Neural progenitor cell (in vitro differentiated cells): ENCODE measurements around the gene GRIK2. TPM values are rescaled to one million over a fixed set of nuclear protein-coding genes. Genes with fewer than 3 reads are reported as not detected.

Experiments
- DNase-seq: peaks from one replicate; pipeline ENCODE4 v3.0.0-alpha.2; 2016; ENCODE audit warnings: low spot score
- H2AFZ ChIP-seq: fragments of 200-600 bp; sonication (generic); replicated peaks from 2 replicates; pipeline ENCODE4 v1.6.1; 2016; ENCODE audit warnings: antibody characterized with exemption
- H3F3A ChIP-seq: fragments of 200-600 bp; sonication (generic); 2 replicates; pipeline ENCODE4 v1.6.1; 2016; ENCODE audit warnings: antibody characterized with exemption, low read depth
- H3K27ac ChIP-seq: fragments of 200-600 bp; sonication (generic); 2 replicates; pipeline ENCODE4 v1.5.1; 2016; ENCODE audit warnings: mild to moderate bottlenecking
- H3K27me3 ChIP-seq: fragments of 200-600 bp; sonication (generic); 2 replicates; pipeline ENCODE4 v1.6.1; 2016; ENCODE audit warnings: mild to moderate bottlenecking, moderate library complexity
- H3K36me3 ChIP-seq: fragments of 200-600 bp; sonication (generic); 2 replicates; pipeline ENCODE4 v1.5.1; 2016
- H3K4me1 ChIP-seq: fragments of 200-600 bp; sonication (generic); 2 replicates; pipeline ENCODE4 v1.6.1; 2016; ENCODE audit warnings: mixed run types
- H3K4me2 ChIP-seq: fragments of 200-600 bp; sonication (generic); 2 replicates; pipeline ENCODE4 v1.6.1; 2016
- H3K4me3 ChIP-seq: fragments of 200-600 bp; sonication (generic); 2 replicates; pipeline ENCODE4 v1.5.1; 2016
- H3K79me2 ChIP-seq: fragments of 200-600 bp; sonication (generic); 2 replicates; pipeline ENCODE4 v1.6.1; 2016; ENCODE audit warnings: low read depth
- H3K9ac ChIP-seq: fragments of 200-600 bp; sonication (generic); 2 replicates; pipeline ENCODE4 v1.6.1; 2016
- H3K9me3 ChIP-seq: fragments of 200-600 bp; sonication (generic); 2 replicates; pipeline ENCODE4 v1.5.1; 2016; ENCODE audit warnings: low read depth
- H4K20me1 ChIP-seq: fragments of 200-600 bp; sonication (generic); 2 replicates; pipeline ENCODE4 v1.6.1; 2016; ENCODE audit warnings: low read depth
- H3K27ac Mint-ChIP-seq: 3 replicates; pipeline ENCODE4 v1.8.0; 2021; ENCODE audit warnings: mixed read lengths
- H3K27me3 Mint-ChIP-seq: 2 replicates; pipeline ENCODE4 v1.8.0; 2022; ENCODE audit warnings: low read depth, mild to moderate bottlenecking, inconsistent platforms, moderate library complexity, mixed read lengths; ENCODE audit not compliant: insufficient read depth
- H3K36me3 Mint-ChIP-seq: 3 replicates; pipeline ENCODE4 v1.8.0; 2021; ENCODE audit warnings: mixed read lengths
- H3K4me1 Mint-ChIP-seq: 3 replicates; pipeline ENCODE4 v1.8.0; 2021; ENCODE audit warnings: mixed read lengths
- H3K4me3 Mint-ChIP-seq: 3 replicates; pipeline ENCODE4 v1.8.0; 2021; ENCODE audit warnings: mild to moderate bottlenecking, moderate library complexity, mixed read lengths
- H3K9me3 Mint-ChIP-seq: 3 replicates; pipeline ENCODE4 v1.8.0; 2020; ENCODE audit warnings: mixed read lengths
- EZH2 ChIP-seq: fragments of 200-600 bp; sonication (generic); IDR thresholded peaks from 2 replicates; pipeline ENCODE4 v1.6.1; 2017; ENCODE audit warnings: antibody characterized with exemption, mild to moderate bottlenecking, moderate library complexity
- EZH2phosphoT487 ChIP-seq: fragments of 200-600 bp; sonication (generic); IDR thresholded peaks from 2 replicates; pipeline ENCODE4 v1.6.1; 2017; ENCODE audit warnings: antibody characterized with exemption
- total RNA-seq: library from RNA; depleted of rRNA; stranded (reverse); fragments of >200 nt; gene quantifications from 2 replicates; pipeline ENCODE4 v1.2.3, GENCODE V29; 2015; ENCODE audit warnings: low replicate concordance
- TF ChIP-seq, protein P1 (sequence below): fragments of 200-600 bp; sonication (generic); IDR thresholded peaks from 2 replicates; pipeline ENCODE4 v1.5.1; 2017; ENCODE audit warnings: antibody characterized with exemption, mild to moderate bottlenecking

Gene GRIK2
- total RNA-seq, 1 donor from 2014 or later = 0.88 TPM

DNA sequence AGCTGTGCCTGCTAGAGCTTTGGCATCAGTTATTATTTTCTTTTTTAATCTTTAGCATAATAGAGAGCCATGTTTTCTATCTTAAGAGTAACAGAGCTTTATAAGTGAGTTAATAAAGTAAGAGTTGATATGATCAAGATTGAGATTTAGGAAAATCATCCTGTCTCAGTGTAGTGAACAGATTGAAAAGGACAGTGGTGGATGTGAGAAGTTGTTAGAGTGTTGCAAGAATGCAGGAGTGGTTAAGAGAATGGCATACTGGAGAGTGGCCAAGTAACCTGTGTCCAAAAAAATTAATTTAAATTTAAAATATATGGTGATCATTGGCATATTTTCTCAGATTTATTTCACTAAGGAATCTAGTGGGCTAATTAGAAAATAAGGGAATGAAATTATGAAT, 629.3 kb downstream of the GRIK2 start:
- Histone ChIP-seq H3K4me1 (no peaks in the 10 kb centered on the region), H3F3A (no peaks in the 10 kb centered on the region), H3K27ac (no peak overlapping the region), H2AFZ (no peak overlapping the region), H3K27me3 (no peaks in the 10 kb centered on the region), H3K79me2 (no peaks in the 10 kb centered on the region), H3K36me3 (no peaks in the 10 kb centered on the region), H3K9ac (no peak overlapping the region), H4K20me1 (no peaks in the 10 kb centered on the region), H3K4me2 (no peak overlapping the region), H3K4me3 (no peak overlapping the region), H3K9me3 (no peaks in the 10 kb centered on the region)
- H3K9me3 Mint-ChIP-seq = no peaks in the 10 kb centered on the region
- no peaks in the 10 kb centered on the region for H3K27me3 Mint-ChIP-seq
- TF ChIP-seq EZH2 = no peak
- TF ChIP-seq, protein P1, sequence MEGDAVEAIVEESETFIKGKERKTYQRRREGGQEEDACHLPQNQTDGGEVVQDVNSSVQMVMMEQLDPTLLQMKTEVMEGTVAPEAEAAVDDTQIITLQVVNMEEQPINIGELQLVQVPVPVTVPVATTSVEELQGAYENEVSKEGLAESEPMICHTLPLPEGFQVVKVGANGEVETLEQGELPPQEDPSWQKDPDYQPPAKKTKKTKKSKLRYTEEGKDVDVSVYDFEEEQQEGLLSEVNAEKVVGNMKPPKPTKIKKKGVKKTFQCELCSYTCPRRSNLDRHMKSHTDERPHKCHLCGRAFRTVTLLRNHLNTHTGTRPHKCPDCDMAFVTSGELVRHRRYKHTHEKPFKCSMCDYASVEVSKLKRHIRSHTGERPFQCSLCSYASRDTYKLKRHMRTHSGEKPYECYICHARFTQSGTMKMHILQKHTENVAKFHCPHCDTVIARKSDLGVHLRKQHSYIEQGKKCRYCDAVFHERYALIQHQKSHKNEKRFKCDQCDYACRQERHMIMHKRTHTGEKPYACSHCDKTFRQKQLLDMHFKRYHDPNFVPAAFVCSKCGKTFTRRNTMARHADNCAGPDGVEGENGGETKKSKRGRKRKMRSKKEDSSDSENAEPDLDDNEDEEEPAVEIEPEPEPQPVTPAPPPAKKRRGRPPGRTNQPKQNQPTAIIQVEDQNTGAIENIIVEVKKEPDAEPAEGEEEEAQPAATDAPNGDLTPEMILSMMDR = no peak
- no peak for TF ChIP-seq EZH2phosphoT487
- H3K36me3 Mint-ChIP-seq = no peaks in the 10 kb centered on the region
- no peak overlapping the region for H3K4me3 Mint-ChIP-seq
- H3K4me1 Mint-ChIP-seq = no peaks in the 10 kb centered on the region
- DNase-seq = no peak
- H3K27ac Mint-ChIP-seq = no peak overlapping the region

DNA sequence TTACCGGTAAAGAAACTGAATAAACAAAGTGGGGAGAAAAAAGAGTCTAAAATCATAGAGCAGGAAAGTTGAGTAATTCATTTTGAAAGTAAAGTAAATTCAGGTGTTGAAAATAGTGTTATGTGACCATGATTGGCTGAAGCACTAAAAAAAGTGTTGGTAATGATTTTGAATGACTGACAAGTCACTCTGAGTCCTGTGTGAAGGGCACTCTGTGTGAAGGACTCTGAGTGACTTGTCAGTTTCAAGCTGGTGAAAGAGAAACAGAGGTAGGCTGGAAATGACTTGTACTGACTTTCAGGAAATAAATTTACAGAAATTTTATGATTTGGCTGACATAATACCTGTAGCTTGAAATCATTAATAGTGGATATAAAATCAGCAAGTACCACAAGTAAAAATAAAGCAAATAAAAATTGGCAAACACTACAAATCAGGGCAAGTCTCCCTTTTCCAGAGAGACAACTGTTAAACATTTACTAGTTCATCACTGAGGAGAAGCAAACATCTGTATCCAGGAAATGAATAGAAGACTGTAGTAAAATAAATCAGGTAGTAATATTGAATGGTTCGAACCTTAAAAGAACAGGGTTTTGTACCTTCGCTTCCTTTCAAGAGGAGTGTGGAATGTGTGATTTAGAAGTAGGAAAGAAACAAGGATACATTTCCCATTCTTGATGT, 630.6 kb downstream of the GRIK2 start:
- Histone ChIP-seq H2AFZ (no peak overlapping the region), H3K9ac (no peak overlapping the region), H3K4me3 (no peak overlapping the region), H3K4me1 (no peaks in the 10 kb centered on the region), H3K27ac (no peak overlapping the region), H3K4me2 (no peak overlapping the region), H3F3A (no peaks in the 10 kb centered on the region), H3K79me2 (no peaks in the 10 kb centered on the region), H4K20me1 (no peaks in the 10 kb centered on the region), H3K9me3 (no peaks in the 10 kb centered on the region), H3K36me3 (no peaks in the 10 kb centered on the region), H3K27me3 (no peaks in the 10 kb centered on the region)
- H3K36me3 Mint-ChIP-seq = no peaks in the 10 kb centered on the region
- no peaks in the 10 kb centered on the region for H3K4me1 Mint-ChIP-seq
- no peaks in the 10 kb centered on the region for H3K9me3 Mint-ChIP-seq
- H3K4me3 Mint-ChIP-seq = no peak overlapping the region
- H3K27ac Mint-ChIP-seq = no peak overlapping the region
- H3K27me3 Mint-ChIP-seq = no peaks in the 10 kb centered on the region
- TF ChIP-seq, protein P1 = no peak
- TF ChIP-seq EZH2 (no peak), EZH2phosphoT487 (no peak)
- DNase-seq = no peak

DNA sequence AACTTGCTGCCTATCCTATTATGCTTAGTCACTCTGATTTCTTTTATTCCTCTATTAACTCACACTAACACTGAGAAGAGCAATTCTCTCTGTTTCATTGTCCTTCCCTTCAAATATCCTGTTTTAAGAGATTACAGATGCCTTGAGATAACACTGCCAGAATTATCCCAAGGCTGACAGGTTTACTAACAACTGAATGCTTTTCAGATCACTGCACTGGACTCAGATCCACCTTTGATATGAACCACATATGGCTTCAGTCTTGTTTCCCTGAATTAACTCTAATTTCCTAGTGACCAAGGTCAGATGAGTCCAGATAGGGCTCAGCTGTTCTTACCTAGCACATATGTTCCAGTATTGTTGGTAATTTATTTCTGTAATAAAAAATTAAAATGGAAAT, 633.1 kb downstream of the GRIK2 start:
- Mint-ChIP-seq H3K27ac (no peak overlapping the region), H3K27me3 (no peaks in the 10 kb centered on the region), H3K4me1 (peaks cover 3% of the 10 kb centered on the region), H3K36me3 (no peaks in the 10 kb centered on the region), H3K4me3 (no peak overlapping the region), H3K9me3 (no peaks in the 10 kb centered on the region)
- TF ChIP-seq EZH2phosphoT487 (no peak), EZH2 (no peak)
- TF ChIP-seq, protein P1 = no peak
- Histone ChIP-seq H3K27ac (no peak overlapping the region), H3K79me2 (no peaks in the 10 kb centered on the region), H3K4me1 (no peaks in the 10 kb centered on the region), H3K27me3 (no peaks in the 10 kb centered on the region), H3K9me3 (no peaks in the 10 kb centered on the region), H3K9ac (no peak overlapping the region), H3K4me3 (no peak overlapping the region), H4K20me1 (no peaks in the 10 kb centered on the region), H3K36me3 (no peaks in the 10 kb centered on the region), H3K4me2 (no peak overlapping the region), H3F3A (no peaks in the 10 kb centered on the region), H2AFZ (no peak overlapping the region)
- DNase-seq = no peak
